ENCODE results near the gene COA6.

Gene COA6

DNA sequence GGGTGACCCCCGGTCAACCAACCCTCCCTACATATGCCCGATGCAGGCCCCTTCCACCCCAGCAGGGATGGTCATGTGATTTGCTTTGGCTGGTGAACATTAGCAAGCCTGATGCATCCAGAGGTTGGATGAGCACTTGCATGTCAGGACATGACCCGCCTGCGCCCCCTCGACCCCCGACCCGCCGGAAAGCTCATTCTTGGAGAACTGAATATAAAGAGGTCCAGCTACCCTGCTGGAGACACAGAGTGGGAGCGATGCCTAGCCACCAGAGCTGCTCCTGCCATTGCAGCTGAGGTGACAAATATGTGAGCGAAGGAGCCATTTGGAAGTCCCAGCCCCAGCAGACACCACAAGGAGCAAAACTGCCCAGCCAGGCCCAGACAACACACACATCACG lies 39.6 kb downstream of the COA6 start:
- no peak for DNase-seq (ENCODE audit: low read depth)

DNA sequence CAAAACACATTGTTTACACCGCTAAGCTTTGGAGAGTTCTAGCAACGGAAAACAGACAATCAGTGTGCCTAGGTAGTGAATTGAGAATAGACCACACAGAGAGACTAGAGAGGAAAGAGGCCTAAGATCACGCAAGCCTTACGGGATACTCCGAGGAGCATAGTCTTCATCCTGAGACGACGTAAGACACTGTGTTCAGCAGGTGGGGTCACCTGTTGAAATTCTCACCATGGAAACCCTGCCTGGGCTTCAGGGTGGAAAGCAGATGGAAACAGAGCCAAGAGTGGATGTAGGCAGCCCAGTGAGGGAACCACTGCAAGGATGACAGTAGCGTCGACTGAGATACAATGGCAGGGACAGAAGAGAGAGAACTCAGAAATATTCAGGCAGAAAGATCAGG lies 40.2 kb downstream of the COA6 start:
- DNase-seq (ENCODE audit: low read depth), result no peak

DNA sequence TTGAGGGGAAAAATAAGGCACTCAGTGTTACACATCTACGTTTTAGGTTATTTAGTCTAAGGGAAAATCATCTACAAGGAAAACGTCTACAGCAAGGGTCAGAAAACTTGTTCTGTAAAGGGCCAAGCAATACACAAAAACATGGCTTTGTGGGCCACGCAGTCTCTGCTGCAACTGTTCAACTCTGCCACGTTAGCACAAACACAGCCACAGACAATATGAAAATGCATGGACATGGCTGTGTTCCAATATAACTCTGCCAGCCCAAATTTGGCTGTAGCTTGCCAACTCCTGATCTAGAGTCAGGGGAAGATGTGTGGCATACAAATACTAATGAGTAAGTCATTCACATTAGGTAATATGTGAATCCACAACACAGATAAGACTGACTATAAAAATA lies 40.7 kb downstream of the COA6 start:
- no peak for DNase-seq (ENCODE audit: low read depth)

DNA sequence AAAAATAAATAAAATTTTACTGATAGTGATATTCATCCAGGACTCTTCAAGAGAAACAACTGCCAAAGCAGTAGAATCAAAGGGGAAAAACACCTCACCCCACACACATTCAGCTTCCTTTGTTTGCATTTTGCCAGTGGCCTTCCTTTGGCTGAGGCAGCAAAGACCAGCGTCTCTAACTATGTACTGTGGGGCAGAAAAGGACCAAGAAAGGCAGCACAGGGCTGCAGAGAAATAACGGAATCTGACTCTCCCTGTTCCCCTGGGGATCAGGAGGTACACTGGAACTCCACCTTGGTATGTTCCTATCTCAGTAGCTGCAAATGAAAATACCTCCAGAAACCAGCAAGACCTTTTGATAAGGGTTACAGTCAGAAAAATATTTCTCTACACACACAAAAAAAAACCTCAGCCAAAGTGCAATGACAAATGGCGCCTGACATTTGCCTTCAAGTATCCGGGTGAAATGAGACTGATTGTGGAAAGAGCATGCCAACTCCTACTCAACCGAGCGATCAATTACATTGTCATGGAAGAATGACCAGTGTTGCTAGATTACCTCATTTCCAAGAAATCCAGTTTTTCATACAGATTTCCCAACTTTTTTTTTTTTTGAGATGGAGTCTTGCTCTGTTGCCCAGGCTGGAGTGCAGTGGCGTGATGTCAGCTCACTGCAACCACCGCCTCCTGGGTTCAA lies 54.8 kb downstream of the COA6 start:
- DNase-seq (ENCODE audit: low read depth), result no peak

DNA sequence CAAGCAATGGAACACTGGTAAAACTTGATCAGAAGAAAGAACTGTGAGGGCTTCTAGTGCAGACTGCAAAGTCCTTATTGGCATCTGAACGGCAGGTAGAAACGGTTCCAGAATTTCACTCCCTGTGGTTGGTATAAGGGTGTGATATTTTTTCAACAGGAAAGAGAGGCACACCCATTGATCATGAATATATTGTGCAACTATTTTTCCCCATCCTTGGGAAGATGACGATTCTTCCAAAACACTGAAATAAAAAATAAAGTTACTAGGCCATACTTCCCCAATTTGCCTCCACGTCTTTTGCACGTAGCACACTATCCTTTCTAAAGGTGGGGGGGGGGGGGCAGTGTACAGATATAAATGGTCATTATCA lies 56.2 kb downstream of the COA6 start:
- no peak for DNase-seq (ENCODE audit: low read depth)

DNA sequence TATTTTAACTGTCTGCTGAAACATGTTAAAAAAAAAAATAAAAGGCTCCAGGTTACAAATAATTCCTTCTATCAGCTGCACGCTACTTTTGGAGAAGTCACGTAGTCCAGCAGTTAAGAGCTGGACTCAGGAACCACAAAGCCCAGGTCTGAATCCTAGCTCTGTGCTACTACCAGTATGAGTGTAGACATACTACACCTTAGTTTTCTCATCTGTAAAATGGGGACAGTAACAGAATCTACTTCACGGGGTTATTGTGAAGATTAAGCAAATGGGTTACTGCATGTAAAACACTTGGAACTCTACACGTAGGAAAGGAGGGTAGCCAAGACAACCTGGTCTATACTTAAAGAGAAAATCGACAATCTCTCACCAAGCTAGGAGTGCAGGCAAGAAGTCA lies 57.4 kb downstream of the COA6 start:
- DNase-seq (ENCODE audit: low read depth), result no peak

DNA sequence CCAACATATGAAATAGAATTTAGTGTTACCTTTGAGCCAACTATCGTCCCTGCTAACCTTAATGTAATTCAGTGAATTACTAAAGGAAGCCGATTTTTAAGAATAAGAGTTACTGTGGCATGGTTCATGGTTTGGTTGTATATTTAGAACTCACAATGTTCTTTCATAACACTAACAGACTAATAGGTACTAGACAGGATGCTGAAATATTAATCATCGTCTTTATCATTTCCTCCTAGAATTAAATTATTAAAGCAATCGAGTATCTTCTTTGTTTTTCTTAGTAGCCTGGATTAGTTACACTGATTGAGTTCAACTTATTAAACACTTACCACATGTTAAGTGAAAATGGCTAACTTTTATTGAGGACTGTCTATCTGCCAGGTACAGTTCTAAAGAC lies 58.0 kb downstream of the COA6 start:
- no peak for DNase-seq (ENCODE audit: low read depth)

DNA sequence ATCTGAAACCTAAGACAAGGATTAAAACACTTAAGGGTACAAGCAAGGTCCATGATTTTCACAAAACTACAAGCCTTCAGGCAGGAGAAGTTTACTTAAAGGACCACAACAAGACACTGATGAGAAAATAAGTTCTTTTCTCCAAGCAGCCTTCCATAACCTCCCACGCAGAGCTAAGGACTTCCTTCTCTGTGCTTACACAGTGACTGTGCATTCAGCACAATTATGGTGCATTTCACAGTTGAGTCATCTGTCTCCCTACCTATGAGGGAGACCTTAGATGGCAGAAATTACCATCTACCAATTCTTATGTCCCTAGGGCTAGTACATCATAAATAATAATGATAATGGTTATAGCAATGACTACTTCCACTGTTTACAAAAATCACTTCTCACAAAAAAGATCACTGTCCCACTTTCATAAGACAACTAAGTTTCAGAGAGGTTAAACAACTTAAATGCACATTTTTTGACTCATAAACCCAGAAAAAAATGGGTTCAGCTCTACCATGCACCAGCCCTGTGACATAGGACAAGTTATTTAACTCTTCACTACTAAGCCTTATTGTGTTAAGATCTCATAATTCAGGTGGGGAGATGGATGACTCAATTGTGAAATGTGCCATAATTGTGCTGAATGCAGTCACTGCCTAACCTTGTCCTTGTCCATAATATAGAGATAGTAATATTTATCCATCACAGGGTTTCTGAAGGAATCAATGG lies 60.5 kb downstream of the COA6 start:
- DNase-seq (ENCODE audit: low read depth), result peak; percentile 36
